T-helper 2 cell (primary cell): ENCODE results near the gene PEX5.
"Not testable (repeated sequence)": the region's sequence is repeated elsewhere in the genome, so short reads cannot be mapped to it uniquely, and the experiment has no call there.

Source experiments
- DNase-seq, 5 experiments: peaks; one replicate each; pipeline versions ENCODE4 v3.0.0 to v3.0.0-alpha.2; 2012 to 2022

Gene PEX5

DNA sequence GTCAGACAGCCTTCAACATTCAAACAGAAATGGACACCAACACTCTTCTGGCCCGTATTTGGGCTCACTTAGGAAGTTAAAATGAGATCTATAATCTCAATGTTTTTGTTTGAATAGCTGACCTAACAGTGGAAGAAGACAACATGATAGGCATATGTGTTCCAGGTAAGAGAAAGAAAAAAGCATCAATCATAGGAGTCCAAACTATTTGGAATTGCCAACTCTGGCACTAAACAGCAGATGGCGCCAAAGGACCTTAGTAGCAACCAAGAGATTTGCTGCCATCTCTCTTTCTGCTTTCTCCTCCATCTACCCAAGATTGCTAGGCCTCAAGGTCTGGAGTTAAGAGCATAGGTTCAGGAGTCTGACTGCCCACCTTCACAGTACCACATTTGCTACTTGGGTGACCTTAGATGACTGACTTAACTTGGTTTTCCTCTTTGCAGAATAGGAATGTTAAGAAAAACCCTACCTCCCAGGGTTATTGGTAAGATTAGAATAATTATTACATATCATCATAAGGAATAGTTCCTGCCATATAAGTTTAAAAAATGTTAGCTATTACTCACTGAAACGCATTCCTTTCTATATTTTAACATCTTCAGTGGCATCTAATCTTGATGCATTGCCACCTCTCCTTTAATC lies 30.2 kb downstream of the PEX5 start:
- DNase-seq = peak; percentile 19 to 71 (median 38)

DNA sequence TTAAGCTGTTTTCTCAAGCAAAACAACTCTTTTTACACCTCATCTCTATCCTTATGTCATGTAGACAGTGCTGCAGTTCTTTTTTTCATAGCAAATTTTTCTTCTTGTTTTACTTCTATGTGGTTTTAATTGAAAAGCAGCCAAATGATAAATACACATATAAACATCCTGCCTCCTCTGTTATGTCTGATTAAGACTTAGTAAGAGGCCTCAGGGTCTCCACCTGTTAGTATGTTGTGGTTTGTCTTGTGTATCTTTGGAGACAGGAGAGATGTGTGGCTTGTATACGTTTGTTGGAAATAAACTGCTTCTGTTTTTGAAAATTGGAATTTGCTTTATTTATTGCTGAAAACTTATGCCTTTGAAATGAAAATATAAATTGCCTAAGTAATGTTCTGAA lies 32.0 kb downstream of the PEX5 start:
- no peak for DNase-seq

DNA sequence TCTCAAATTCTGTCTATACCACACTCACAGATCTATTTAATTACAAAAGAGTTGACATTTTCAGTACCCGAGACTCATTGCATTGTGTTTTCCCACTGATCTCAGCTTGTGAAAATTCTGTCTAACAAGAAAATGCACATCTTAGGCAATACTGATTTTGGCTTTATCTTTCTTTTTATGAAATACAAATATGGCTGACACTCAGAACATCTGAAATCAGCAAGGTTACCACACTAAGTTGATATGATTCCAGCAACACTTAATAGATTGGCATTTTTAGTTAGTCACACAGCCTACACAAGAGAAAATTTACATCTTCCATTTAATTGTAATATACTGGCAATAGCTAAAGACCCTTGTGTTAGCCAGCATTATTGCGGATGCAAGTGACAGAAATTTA lies 40.3 kb downstream of the PEX5 start:
- no peak for DNase-seq

DNA sequence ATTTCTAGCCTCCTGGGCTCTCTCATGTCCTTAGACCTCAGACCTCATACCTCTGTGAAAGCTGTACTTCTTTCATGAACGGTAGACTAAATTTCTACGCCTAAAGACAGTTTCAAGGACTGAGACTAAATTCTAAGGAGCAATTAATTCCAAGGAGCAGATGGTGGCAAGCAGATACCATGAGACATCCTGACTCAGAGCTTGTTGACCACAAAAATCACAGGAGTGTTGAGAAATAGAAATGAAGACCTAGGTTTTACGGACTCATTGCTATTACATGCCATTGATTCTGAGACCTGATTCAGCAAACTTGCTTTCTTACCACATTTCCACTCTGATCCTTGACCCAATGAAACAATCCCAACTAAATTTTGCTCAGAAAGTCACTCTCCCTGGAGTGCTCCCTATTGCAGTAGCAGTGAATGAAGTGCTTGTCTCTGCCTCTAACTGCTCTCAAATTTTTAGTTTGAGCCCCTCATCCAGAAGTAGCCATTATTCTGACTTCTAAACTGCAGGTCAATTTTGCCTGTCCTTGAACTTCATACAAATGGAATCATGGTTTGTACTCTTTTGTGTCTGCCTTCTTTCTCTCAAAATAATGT lies 52.0 kb downstream of the PEX5 start:
- DNase-seq = no peak

DNA sequence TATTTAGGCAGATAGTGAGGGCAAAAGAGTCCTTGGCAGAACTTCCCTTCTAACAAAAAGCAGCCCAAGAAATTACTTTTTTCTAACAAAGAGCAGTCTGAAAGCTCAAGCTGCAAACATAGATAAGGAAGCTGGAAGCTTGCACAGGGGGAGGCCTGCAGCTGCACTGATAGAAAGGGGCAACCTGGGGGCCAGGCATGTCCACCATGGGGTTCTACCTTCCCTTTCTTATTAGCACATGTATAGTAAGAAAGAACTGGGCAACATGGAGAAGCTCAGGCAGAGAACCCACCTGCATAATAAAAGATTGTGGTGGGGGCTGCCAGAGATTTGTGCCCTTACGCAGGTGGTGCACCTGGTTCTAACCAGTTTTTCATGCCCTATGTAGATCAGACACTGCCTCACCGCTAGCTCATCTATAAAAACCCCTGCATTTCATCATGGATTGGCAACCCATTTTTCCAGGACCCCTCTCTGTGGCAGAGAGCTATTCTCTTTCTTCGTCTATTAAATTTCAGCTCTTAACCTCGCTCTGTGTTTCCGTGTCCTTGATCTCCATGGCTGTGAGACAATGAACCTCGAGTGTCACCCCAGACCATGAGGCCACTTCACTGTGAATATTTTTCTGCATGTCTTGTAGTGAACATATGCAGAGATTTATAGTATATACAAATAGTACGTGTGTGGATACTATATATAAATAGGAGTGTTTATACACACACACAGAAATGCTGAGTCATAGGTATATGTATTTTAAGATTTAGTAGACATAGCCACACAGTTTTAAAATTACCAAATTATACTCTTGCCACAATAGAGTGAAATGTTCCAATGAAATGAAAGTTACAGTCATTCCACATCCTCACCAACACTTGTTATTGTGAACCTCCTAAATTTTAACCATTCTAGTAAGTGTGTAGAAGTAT lies 53.0 kb downstream of the PEX5 start:
- DNase-seq = peak in 1 of 5 experiments; percentile 1

DNA sequence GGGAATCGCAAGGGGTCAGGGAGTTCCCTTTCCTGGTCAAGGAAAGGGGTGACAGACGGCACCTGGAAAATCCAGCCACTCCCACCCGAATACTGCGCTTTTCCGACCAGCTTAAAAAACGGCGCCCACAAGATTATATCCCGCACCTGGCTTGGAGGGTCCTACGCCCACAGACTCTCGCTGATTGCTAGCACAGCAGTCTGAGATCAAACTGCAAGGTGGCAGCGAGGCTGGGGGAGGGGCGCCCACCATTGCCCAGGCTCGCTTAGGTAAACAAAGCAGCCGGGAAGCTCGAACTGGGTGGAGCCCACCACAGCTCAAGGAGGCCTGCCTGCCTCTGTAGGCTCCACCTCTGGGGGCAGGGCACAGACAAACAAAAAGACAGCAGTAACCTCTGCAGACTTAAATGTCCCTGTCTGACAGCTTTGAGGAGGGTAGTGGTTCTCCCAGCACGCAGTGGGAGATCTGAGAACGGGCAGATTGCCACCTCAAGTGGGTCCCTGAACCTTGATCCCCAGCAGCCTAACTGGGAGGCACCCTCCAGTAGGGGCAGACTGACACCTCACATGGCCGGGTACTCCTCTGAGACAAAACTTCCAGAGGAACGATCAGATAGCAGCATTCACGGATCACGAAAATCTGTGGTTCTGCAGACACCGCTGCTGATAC lies 62.0 kb downstream of the PEX5 start:
- not testable (repeated sequence) for DNase-seq

DNA sequence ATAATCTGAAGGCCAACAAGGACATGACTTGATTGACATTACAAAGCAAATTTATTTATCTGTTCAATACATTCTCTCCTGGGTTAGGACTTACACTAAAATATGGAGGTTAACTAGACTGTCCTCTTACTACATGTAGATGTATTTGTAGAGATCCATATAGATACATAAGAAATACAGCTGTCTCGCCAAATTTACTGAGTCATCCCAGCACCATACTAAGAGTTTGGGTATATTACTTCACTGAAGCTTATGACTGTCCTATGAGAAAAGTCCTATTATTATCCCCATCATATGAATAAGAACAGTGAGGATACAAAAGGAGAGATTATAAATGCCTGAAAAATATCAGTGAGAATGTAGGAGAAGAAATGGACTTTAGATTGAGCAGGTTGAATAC lies 69.6 kb downstream of the PEX5 start:
- DNase-seq = no peak
